Measurements from ENCODE around the gene PLCL1. TPM values are rescaled to one million over a fixed set of nuclear protein-coding genes. Genes with fewer than 3 reads are reported as not detected.
"Not testable (repeated sequence)": the region's sequence is repeated elsewhere in the genome, so short reads cannot be mapped to it uniquely, and the experiment has no call there.

PLCL1 gene
- total RNA-seq, 1 donor from 2014 or later, result 7.7 TPM

- Histone ChIP-seq H3K4me3 (no peak overlapping the region), H3K9me3 (no peaks in the 10 kb centered on the region), H3K27me3 (no peaks in the 10 kb centered on the region), H3K4me1 (no peaks in the 10 kb centered on the region), H3K27ac (no peak overlapping the region), H3K36me3 (no peaks in the 10 kb centered on the region)
- TF ChIP-seq CTCF (IDR thresholded peaks at IDR 0.05), result no peak
- intact Hi-C loops (cut with DNase I), result no loop called here
- ATAC-seq (no peak), DNase-seq (no peak)
Observed at GRCh38 chr2:197828464-197829135, 24.2 kb downstream of the PLCL1 start.

GRCh38 chr2:197834771-197835170, 30.4 kb downstream of the PLCL1 start:
- intact Hi-C loops (cut with DNase I); DNase-seq; H3K4me3 ChIP-seq; H3K9me3 ChIP-seq; H3K27ac ChIP-seq; H3K27me3 ChIP-seq; ATAC-seq; H3K36me3 ChIP-seq: not testable (repeated sequence)
- peaks cover 12% of the 10 kb centered on the region for H3K4me1 ChIP-seq

GRCh38 chr2:197835293-197835692, 30.9 kb downstream of the PLCL1 start:
- Histone ChIP-seq H3K4me3 (no peak overlapping the region), H3K27ac (no peak overlapping the region), H3K27me3 (no peaks in the 10 kb centered on the region), H3K9me3 (no peaks in the 10 kb centered on the region), H3K4me1 (peaks cover 12% of the 10 kb centered on the region), H3K36me3 (no peaks in the 10 kb centered on the region)
- ATAC-seq, result no peak
- TF ChIP-seq CTCF (IDR thresholded peaks at IDR 0.05), result no peak
- intact Hi-C loops (cut with DNase I), result no loop called here
- no peak for DNase-seq

GRCh38 chr2:197838036-197838435, 33.6 kb downstream of the PLCL1 start:
- intact Hi-C loops (cut with DNase I), result no loop called here
- H3K27me3 ChIP-seq, result no peaks in the 10 kb centered on the region
- TF ChIP-seq CTCF (IDR thresholded peaks at IDR 0.05), result no peak
- peak; percentile 90 for ATAC-seq
- H3K4me1 ChIP-seq, result peaks cover 12% of the 10 kb centered on the region
- no peaks in the 10 kb centered on the region for H3K36me3 ChIP-seq
- no peak for DNase-seq
- H3K4me3 ChIP-seq, result peak overlapping the region; percentile 36
- peak overlapping the region; percentile 47 for H3K27ac ChIP-seq
- H3K9me3 ChIP-seq, result no peaks in the 10 kb centered on the region

- intact Hi-C loops (cut with DNase I), result no loop called here
- DNase-seq, result no peak
- H3K27me3 ChIP-seq, result no peaks in the 10 kb centered on the region
- no peaks in the 10 kb centered on the region for H3K36me3 ChIP-seq
- ATAC-seq, result peak; percentile 55
- no peaks in the 10 kb centered on the region for H3K9me3 ChIP-seq
- H3K4me3 ChIP-seq, result peak overlapping the region; percentile 36
- TF ChIP-seq CTCF (IDR thresholded peaks at IDR 0.05), result no peak
- peak overlapping the region; percentile 47 for H3K27ac ChIP-seq
- peaks cover 12% of the 10 kb centered on the region for H3K4me1 ChIP-seq
Observed at GRCh38 chr2:197838579-197838978, 34.2 kb downstream of the PLCL1 start.

- intact Hi-C loops (cut with DNase I), result no loop called here
- Histone ChIP-seq H3K36me3 (no peaks in the 10 kb centered on the region), H3K27me3 (no peaks in the 10 kb centered on the region), H3K9me3 (no peaks in the 10 kb centered on the region), H3K4me3 (no peak overlapping the region), H3K27ac (no peak overlapping the region), H3K4me1 (peaks cover 12% of the 10 kb centered on the region)
- DNase-seq (no peak), ATAC-seq (no peak)
- no peak for TF ChIP-seq CTCF (IDR thresholded peaks at IDR 0.05)
Observed at GRCh38 chr2:197839327-197839726, 34.9 kb downstream of the PLCL1 start.

All from upper lobe of right lung (tissue), 1 donor.